ENCODE measurements around the gene ZNF446.
"Not testable (repeated sequence)": the region's sequence is repeated elsewhere in the genome, so short reads cannot be mapped to it uniquely, and the experiment has no call there.

The ZNF446 gene

DNA sequence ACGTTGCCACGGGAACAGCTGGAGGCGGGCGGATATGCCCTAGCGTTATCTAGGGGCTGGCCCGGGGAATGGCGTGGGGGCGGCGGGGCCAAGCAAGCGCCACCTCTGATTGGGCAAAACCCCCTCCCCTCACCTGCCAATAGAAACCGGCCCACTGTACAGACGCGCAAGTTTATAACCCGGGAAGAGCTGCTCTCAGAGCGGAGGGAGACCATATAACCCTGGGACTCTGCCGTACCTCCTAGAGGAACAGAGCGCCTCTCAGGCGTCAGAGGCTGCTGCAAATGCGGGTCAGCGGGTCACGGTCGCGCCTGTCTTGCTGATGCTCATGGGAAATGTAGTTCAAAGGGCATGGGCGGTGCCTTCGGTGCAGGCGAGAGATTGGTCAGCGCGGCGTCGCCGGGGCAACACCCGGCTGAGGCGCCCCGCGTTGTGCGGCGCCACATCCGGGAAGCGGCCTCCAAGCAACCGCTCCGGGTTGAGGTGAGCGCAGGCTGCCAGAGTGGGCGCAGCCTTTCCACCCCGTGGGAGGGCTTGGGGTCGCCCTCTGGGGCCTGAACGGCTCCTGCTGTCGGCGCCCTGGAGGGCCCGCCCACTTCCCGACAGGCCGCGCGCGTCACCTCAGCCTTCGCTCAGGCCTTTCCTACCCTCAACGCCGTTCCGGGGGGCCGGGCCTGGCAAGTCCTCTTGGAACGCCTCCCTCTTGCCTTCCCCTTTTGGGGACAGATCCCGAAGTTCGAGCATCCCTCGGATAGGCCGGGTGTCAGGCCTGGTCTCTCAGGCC lies at the start of gene ZNF446:
Gene ZNF446, plus strand, starts transcription at position 639 of the 784 bp plus-strand sequence. CDS start 867 bp downstream, outside the sequence.
- DNase-seq, result peak; percentile 96

DNA sequence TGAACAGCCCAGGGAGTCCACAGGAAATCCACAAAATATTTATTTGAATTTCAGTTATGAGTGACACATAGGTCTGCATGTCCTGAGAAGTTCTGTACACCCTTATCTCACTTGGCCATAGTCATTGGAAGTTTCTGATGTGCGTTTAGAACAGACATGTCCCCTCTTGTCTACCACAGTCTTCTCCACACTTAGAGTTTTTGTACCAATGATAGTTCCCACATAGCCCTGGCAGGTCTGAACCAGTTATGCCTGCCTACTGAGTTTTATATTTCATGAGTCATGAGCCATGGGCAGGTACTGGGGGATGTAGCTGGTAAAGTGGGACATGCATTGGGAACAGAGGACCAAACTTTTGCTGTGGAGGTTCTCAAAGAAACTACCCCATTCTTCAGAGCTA lies 47.5 kb upstream of the ZNF446 start:
- no peak for DNase-seq

DNA sequence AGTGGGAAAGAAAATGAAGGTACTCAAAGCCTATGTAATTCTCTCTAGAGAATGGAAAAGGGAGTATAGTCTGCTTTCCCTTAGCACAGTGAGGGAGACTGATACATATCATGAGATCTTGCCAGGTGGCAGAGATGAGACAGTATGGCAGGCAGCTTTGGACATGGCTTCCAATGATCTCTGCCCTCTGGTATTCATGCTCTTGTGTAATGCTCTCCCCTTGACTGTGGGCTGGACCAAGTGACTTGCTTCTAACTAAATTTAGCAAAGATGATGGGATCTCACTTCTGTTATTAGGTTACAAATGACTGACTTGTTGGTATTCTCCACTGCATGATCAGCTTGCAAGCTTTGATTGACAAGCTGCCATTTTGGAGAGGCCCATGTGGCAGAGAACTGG lies 46.4 kb upstream of the ZNF446 start:
- DNase-seq, result no peak

DNA sequence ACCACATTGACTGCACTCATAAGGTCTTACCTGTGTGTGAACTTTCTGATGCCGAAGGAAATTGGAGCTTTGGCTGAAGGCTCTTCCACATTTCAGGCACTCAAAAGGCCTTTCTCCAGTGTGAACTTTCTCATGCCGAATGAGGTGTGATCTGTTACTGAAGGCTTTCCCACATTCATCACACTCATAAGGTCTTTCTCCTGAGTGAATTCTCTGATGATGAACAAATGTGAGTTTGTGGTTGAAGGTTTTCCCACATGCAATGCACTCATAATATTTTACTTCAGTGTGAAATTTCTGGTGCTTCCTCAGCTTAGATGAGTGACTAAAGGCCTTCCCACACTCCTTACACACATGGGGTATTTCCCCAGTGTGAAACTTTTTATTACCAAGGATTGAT lies 41.9 kb upstream of the ZNF446 start:
- no peak for DNase-seq

DNA sequence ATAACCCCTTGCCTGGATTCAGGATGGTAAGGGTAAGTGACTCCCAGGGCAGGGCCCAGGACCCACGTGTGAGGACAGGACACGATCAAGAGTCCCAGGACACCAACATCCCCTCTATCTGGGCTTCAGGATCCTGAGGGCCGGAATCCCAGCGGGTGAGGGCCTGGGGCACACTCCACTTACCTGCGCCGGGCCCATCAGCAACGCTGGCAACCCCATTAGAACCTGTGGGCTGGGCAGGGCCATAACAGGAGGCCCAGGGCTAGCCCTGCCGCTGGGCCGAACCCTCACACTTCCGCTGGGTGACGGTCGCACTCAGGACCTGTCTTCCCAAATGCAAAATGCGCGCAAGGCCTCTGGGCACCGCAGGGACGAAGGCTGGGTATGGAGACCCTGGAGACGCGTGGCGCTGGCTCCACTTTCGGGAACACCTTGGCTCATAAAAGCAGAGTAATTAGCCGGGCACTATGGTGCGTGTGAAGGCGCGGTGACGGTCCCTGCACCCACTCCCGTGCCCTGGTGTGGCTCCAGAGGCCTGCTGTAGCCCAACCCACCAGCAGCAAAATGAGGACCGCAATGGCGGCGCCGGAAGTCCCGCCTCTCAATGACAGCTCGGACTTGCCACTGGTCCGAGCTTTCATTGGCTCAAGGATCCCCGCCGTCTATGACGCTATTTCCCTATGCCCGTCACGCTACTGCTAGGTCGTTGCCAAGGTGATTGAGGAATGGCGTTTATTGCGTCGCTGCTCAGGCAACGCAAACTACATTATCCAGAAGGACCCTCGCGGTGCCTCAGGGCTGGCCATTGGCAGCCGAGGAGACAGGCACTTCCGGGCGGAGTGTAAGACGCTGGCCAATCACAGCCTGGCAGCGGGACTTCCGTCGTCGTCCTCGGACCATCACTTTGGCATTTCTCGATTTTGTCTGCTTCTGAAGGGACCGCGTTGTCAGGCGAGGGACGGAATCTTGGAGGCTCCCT lies 36.3 kb upstream of the ZNF446 start, which contains the start of gene ZNF132:
Gene ZNF132, minus strand, starts transcription at position 578 of the 979 bp plus-strand sequence. Its CDS starts 332 bp downstream, at position 246.
- DNase-seq, result peak; percentile 92

DNA sequence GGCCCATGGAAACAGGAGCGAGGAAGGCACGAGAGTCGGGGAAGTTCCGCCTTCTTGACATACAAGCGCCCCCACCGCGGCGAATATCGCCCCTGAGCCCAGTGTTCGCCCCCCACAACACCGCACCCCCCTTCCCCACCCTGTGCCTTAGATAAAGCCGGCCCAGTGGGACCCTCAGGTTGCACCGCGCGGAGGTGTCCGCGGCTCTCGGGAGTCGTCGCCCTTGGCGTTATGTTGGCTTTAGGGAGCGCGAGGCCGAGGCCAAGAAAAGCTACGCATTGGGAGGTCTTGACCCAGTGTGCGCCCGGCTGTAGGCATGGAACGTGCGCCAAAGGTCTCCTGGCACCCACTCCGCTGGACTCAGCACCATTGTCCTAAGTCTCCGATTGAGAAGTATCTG lies 35.6 kb upstream of the ZNF446 start:
- no peak for DNase-seq

DNA sequence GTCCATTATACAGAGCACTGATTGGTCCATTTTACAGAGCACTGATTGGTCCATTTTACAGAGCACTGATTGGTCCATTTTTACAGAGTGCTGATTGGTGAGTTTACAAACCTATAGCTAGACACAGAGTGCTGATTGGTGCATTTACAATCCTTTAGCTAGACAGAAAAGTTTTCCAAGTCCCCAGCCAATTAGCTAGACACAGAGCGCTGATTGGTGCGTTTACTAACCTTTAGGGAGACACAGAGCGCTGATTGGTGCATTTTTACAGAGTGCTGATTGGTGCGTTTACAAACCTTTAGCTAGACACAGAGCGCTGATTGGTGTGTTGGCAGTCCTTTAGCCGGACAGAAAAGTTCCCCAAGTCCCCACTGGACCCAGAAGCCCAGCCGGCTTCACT lies 33.2 kb upstream of the ZNF446 start:
- DNase-seq, result not testable (repeated sequence)

DNA sequence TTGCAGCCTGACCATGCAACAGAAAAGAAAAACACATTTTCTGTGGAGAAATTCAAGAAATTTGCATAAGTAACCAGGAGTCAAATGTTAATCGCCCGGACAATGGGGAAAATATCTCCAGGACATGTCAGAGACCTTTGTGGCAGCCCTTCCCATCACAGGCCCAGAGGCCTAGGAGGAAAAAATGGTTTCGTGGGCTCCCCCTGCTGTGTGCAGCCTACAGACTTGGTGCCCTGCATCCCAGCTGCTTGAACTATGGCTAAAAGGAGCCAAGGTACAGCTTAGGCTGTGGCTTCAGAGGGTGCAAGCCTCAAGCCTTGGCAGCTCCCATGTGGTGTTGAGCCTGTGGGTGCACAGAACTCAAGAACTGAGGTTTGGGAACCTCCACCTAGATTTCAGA lies 27.3 kb upstream of the ZNF446 start:
- DNase-seq, result not testable (repeated sequence)

DNA sequence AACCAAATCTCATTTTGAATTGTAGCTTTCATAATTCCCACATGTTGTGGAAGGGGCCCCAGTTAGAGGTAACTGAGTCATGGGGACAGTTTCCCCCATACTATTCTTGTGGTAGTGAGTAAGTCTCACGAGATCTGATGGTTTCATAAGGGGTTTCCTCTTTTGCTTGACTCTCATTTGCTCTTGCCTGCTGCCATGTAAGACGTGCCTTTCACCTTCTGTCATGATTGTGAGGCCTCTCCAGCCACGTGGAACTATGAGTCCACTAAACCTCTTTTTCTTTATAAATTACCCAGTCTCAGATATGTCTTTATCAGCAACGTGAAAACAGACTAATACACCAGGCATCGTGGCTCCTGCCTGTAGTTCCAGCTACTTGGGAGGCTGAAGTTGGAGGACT lies 26.2 kb upstream of the ZNF446 start:
- not testable (repeated sequence) for DNase-seq

DNA sequence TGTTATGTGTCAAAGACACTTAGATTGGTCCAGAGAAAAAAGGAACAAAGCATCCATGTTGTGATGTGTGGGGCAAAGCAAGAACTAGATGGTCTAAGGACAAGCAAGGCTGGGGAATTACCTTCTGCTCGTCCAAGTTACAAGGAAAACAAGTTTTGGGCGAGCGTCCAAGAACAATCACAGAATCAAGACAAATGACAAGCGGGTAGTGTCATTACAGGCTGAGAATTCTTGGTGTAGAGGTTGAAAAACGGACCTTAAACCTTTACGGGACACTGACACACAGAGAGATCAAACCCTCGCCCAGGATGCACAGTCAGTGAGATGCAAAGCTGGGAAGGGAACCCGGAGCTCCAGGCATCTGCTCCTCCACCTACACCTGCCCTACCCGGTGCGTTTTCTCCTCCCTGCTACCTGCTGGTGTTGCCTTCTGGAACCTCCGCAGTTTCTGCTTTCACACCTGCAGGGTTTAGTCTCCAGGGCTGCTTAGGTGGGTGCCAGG lies 25.2 kb upstream of the ZNF446 start:
- DNase-seq, result no peak

DNA sequence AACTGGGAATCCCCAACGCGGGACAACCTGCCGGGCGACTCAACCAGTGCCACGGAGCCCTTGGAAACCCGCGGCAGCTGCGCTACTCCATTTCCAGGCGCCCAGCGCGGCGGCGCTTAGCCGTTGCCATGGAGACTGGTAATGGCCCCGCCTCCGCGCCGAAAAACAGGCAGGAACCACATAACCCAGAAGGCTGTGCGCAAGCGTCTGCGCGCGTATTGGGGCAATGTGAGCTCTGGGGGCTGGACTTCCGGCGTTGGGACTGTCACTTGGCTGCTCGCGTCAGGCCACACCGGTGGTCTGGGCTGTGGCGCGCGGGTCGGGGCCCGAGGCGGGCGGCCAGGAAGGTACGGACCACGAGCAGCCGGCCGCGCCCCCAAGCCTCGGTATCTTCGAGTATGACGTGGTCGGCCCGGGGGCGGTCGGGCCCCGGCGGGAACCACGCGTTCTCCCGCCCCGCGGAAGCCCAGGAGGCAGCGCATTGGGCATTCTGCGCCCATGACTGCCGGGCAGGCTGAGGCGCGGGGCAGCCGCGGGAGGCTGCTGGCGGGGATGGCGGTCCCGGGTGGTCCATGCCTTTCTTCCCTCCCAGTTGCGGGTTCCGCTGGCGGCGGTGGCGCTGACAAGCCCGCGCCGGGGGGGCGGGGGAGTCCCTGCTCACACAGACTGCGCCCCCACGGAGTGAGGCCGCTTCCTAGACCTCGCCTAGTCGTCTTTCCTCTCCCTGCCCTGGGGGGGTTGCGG lies 24.6 kb upstream of the ZNF446 start, which contains the start of gene ZNF324B:
Gene ZNF324B, plus strand, starts transcription at position 265 of the 744 bp plus-strand sequence. CDS start 2,080 bp downstream, outside the sequence.
- peak; percentile 97 for DNase-seq

DNA sequence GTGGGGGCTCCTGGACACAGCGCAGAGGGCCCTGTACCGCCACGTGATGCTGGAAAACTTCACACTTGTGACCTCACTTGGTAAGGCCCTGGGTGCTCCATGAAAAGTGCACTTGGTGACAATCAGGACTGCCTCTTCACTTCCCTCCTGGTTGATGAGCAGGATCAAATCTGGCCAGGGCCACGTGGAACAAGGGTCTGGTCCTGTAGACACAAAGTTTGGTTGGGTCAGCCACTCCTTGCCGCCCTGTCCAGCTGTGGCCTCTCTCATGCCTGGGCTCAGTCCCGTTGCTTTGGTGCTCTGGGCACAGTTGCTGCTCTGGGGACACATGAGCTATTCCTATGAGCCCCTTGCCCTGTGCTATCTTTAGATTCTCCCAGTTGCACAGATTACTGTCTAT lies 22.4 kb upstream of the ZNF446 start:
- no peak for DNase-seq

DNA sequence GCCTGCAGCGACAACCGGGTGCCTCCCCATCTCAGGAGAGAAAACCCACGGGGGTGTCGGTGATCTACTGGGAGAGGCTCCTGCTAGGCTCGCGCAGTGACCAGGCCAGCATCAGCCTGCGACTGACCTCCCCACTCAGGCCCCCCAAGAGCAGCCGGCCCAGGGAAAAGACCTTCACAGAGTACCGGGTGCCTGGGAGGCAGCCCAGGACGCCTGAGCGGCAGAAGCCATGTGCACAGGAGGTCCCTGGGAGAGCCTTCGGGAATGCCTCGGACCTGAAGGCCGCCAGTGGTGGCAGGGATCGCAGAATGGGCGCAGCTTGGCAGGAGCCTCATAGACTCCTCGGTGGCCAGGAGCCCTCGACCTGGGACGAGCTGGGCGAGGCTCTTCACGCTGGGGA lies 20.8 kb upstream of the ZNF446 start:
- DNase-seq, result no peak

DNA sequence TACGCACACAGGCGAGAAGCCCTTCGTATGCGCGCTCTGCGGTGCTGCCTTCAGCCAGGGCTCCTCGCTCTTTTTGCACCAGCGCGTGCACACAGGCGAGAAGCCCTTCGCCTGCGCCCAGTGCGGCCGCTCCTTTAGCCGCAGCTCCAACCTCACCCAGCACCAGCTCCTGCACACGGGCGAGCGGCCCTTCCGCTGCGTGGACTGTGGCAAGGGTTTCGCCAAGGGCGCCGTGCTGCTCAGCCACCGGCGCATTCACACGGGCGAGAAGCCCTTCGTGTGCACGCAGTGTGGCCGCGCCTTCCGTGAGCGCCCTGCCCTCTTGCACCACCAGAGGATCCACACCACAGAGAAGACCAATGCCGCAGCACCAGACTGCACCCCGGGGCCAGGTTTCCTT lies 20.0 kb upstream of the ZNF446 start:
- no peak for DNase-seq

DNA sequence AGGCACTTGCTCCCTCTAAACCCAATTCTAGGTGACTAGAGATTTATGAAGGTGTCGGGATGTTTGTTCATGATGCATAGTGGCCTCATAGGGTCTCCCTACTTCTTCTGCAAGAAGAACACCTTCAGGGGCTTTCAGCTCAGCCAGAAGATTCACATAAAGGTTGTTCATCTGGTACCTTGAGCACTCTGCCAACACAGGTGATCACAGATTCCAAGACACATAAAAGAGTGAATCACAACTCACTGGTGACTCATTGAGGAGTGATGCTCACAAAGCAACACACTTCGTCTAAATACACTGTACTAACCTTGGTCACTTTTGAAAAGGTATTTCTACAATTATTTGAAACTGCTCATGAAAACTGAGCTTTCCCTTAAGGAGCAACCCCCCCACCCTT lies 16.1 kb upstream of the ZNF446 start:
- no peak for DNase-seq

DNA sequence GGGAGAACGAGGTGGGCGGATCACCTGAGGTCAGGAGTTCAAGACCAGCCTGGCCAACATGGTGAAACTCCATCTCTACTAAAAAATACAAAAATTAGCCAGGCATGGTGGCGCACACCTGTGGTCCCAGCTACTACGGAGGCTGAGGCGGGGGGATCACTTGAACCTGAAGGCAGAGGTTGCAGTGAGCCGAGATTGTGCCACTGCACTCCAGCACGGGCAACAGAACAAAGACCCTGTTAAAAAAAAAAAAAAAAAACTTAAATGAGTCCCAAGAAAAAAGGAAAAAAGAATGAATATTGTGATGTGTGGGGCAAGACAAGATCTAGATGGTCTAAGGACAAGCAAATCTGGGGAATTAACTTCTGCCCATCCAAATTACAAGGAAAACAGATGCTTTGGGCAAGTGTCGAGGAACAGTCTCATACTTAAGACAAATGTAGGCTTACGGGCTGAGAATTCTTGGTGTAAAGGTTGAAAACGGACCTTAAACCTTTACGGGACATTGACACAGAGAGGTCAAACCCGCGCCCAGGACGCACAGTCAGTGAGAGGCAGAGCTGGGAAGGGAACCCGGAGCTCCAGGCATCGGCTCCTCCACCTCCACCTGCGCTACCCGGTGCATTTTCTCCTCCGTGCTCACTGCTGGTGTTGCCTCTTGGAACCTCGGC lies 9.9 kb upstream of the ZNF446 start:
- DNase-seq, result no peak

DNA sequence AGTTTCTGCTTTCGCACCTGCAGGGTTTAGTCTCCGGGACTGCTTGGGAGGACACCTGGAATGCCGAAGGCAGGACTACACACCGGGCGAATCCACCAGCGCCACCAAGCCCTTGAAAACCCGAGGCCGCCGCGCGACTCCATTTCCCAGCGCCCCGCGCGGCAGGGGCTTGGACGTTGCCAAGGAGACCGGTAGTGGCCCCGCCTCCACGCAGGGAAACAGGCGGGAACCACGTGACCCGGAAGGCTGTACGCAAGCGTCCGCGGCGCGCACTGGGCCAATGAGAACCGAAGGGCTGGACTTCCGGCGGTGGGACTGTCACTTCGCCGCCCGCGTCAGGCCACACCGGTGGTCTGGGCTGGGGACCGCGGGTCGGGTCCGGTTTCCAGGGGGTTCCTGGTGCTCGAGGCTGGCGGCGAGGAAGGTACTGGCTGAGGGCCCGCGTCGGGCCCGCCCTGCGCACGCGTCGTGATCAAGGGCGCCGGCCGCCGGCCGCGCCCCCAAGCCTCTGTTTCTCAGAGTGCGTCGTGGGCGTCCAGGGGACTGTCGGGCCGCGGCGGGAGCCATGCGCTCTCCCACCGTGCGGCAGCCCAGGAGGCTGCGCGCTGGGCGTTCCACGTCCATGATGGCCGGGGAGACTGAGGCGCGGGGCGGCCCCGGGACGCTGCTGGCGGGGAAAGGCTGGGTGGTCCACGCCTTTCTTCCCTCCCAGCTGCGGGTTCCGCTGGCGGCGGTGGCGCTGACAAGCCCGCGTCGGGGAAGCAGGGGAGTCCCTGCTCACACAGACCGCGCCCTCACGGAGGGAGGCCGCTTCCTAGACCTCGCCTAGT lies 9.2 kb upstream of the ZNF446 start, which contains the start of gene ZNF324:
Gene ZNF324, plus strand, starts transcription at position 321 of the 830 bp plus-strand sequence. CDS start 2,106 bp downstream, outside the sequence.
- peak; percentile 98 for DNase-seq

DNA sequence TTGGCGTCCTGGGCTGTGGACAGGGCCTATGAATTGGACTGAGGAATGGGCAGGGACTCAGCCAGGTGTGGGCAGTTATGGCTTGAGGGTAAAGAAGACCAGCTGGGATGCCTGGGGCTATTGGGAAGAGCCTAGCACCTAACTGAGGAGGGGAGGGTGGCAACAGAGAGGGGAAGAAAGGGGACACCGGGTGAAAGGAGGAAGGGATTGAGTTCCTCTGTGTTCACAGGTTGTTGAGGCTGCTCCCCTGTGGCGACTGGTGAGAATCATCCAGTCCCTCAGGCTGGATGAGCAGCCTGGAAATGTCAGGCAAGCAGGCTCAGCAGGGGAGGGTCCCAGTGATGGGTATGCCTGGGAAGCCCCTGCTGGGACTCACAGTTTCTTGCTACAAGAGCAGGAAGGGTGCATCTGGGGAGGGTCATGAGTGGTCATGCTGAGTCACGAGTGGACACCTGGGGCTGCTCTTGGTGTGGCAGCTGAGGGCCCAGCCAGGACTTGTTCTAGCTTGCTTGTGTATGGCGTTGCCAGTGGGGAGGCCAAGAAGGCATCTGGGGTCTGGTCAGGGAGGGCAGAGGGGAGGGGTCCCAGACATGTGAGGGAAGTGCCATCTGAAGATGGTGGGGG lies 7.8 kb upstream of the ZNF446 start:
- DNase-seq, result no peak

DNA sequence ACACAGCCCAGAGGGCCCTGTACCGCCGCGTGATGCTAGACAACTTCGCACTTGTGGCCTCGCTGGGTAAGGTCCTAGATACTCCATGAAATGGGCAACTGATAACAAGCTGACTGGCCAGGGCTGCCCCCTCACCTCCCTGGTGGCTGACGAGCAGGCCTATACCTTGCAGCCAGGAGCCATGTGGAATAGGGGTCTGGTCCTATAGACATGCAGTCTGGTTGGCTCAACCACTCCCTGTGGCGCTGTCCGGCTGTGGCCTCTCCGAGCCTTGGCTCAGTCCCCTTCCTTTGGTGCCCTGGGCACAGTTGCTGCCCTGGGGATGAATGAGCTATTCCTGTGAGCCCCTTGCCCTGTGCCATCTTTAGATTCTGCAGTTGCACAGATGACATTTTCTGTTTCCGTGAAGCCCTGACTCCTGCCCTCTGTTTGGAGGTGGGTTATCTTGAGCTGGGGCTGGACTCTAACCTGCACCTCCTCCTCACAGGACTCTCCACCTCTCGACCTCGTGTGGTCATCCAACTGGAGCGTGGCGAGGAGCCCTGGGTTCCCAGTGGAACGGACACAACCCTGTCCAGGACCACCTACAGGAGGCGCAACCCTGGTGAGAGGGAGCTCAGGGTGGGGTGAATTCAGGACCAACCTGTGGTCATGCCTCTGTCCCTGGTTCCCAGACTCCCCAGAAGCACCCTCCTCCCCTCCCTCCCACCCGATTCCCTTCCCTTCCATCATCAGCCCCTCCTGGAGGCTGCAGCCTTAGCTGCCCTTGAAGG lies 6.7 kb upstream of the ZNF446 start:
- no peak for DNase-seq

All from activated CD8-positive, alpha-beta memory T cell treated with anti-CD3 and anti-CD28 coated beads for 24 hours (primary cell).